Ascending aorta (tissue), 2 donors: ENCODE results near the gene SCN1B. TPM values are rescaled to one million over a fixed set of nuclear protein-coding genes. Genes with fewer than 3 reads are reported as not detected.

ENCODE experiments used
- DNase-seq, 2 donors: peaks; one replicate each; pipeline ENCODE4 v3.0.0-alpha.2; 2019; ENCODE audit warnings: low spot score in 2 of 2
- H3K27ac ChIP-seq, 2 donors: fragments of 200-600 bp; sonication (generic); one replicate each; pipeline ENCODE4 v1.5.1; 2016 to 2017; ENCODE audit warnings: mild to moderate bottlenecking in 1 of 2
- H3K27me3 ChIP-seq: fragments of 200-600 bp; sonication (generic); one replicate; pipeline ENCODE4 v1.5.1; 2017
- H3K36me3 ChIP-seq, 2 donors: fragments of 200-600 bp; sonication (generic); one replicate each; pipeline ENCODE4 v1.5.1; 2016
- H3K4me1 ChIP-seq, 2 donors: fragments of 200-600 bp; sonication (generic); one replicate each; pipeline ENCODE4 v1.5.1; 2016 to 2017; ENCODE audit warnings: mild to moderate bottlenecking in 1 of 2
- H3K4me3 ChIP-seq, 2 donors: fragments of 200-600 bp; sonication (generic); one replicate each; pipeline ENCODE4 v1.5.1; 2016 to 2017; ENCODE audit warnings: mild to moderate bottlenecking in 1 of 2
- H3K9me3 ChIP-seq, 2 donors: fragments of 200-600 bp; sonication (generic); one replicate each; pipeline ENCODE4 v1.5.1; 2016
- intact Hi-C: fragments of 100-400 bp; cut with DNase I; formaldehyde crosslinking; loops from one replicate; pipeline ENCODE4 v1.15.1; 2023
- total RNA-seq: library from RNA; depleted of rRNA; stranded (reverse); fragments of >200 nt; gene quantifications from one replicate; pipeline ENCODE4 v1.1.0, GENCODE V29; 2016
- TF ChIP-seq, protein P1 (sequence below), 3 experiments: fragments of 200-600 bp in 2 of 3; fragments of 450-650 bp in 1 of 3; sonication (generic) in 2 of 3; IDR thresholded peaks; one replicate each; pipeline ENCODE4 v1.5.1; 2016 to 2019; ENCODE audit warnings: antibody characterized with exemption in 3 of 3, mild to moderate bottlenecking in 1 of 3, moderate library complexity in 1 of 3

The SCN1B gene
- total RNA-seq, 1 donor from 2014 or later: 20.8 TPM

GRCh38 chr19:35073941-35074340 is 43.7 kb downstream of the SCN1B start:
- no peak overlapping the region for H3K4me3 ChIP-seq
- peaks cover 0 to 6% of the 10 kb centered on the region in 2 donors for H3K9me3 ChIP-seq
- no peak overlapping the region for H3K27ac ChIP-seq
- intact Hi-C loops: no loop called here
- TF ChIP-seq, protein P1, sequence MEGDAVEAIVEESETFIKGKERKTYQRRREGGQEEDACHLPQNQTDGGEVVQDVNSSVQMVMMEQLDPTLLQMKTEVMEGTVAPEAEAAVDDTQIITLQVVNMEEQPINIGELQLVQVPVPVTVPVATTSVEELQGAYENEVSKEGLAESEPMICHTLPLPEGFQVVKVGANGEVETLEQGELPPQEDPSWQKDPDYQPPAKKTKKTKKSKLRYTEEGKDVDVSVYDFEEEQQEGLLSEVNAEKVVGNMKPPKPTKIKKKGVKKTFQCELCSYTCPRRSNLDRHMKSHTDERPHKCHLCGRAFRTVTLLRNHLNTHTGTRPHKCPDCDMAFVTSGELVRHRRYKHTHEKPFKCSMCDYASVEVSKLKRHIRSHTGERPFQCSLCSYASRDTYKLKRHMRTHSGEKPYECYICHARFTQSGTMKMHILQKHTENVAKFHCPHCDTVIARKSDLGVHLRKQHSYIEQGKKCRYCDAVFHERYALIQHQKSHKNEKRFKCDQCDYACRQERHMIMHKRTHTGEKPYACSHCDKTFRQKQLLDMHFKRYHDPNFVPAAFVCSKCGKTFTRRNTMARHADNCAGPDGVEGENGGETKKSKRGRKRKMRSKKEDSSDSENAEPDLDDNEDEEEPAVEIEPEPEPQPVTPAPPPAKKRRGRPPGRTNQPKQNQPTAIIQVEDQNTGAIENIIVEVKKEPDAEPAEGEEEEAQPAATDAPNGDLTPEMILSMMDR (IDR thresholded peaks at IDR 0.05): no peak
- no peaks in the 10 kb centered on the region for H3K36me3 ChIP-seq
- H3K27me3 ChIP-seq: no peaks in the 10 kb centered on the region
- no peak for DNase-seq
- no peaks in the 10 kb centered on the region for H3K4me1 ChIP-seq

DNA sequence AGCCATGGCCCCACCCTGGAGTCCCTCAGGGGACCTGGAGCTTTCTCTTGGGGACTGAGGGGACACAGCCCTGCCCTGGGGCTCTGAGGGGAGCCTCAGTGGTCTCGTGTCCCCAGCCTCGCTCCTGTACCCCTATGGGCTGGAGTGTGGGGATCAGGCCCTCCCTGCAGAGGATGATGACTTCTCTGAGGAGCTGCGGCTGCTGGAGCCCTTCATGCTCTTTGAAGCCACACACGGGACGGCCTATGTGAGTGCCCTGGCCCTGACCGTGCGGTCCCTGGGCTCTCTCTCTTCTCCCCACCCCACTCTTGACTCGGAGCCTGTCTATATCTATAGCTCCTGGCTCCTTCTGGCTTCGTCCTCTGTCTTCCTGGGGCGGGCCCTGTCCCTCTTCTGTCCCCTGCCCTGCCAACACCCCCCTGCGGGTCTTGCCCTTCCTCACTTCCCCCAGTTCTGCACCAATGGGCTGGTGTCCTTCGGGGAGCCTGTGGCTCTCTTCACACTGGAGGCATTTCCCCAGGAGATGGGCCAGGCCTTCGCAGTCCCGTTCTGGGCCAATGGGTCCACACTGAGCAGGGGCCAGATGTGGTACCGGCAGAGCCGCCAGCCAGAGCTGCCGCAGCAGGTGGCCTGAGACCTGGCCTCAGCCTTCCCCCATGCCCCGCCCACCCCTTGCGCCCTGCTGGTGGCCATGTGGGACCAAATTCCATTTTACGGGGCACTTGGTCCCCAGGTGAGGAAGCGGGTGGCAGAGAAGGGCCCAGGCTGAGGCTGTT is 44.3 kb downstream of the SCN1B start:
- intact Hi-C loops: no loop called here
- Histone ChIP-seq H3K27me3 (no peaks in the 10 kb centered on the region), H3K27ac (no peak overlapping the region), H3K4me3 (no peak overlapping the region), H3K4me1 (no peaks in the 10 kb centered on the region), H3K36me3 (no peaks in the 10 kb centered on the region), H3K9me3 (peaks cover 0 to 6% of the 10 kb centered on the region in 2 donors)
- DNase-seq: no peak
- TF ChIP-seq, protein P1 (IDR thresholded peaks at IDR 0.05): no peak

GRCh38 chr19:35075202-35076025 is 45.1 kb downstream of the SCN1B start:
- TF ChIP-seq, protein P1 (IDR thresholded peaks at IDR 0.05): no peak
- no peaks in the 10 kb centered on the region for H3K4me1 ChIP-seq
- no peaks in the 10 kb centered on the region for H3K27me3 ChIP-seq
- H3K9me3 ChIP-seq: peaks cover 0 to 3% of the 10 kb centered on the region in 2 donors
- no peak overlapping the region for H3K27ac ChIP-seq
- no peaks in the 10 kb centered on the region for H3K36me3 ChIP-seq
- intact Hi-C loops: no loop called here
- no peak overlapping the region for H3K4me3 ChIP-seq
- no peak for DNase-seq

DNA sequence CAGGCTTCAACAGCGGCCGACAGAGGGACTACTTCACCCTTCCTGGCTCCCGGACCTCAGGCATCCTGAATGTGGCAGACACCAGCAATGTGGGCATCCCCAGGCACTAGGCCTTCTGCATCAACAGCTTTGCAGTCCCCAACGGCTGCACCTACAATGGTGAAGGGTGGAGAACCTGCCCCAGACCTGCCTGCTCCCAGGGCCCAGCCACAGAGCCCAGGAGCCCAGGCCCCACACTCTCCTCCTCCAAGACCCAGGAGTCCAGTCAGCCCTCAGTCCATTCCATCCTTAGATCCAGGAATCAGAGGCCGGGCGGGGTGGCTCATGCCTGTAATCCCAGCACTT is 45.7 kb downstream of the SCN1B start:
- intact Hi-C loops: no loop called here
- Histone ChIP-seq H3K9me3 (no peaks in the 10 kb centered on the region), H3K36me3 (no peaks in the 10 kb centered on the region), H3K4me1 (no peaks in the 10 kb centered on the region), H3K4me3 (no peak overlapping the region), H3K27me3 (no peaks in the 10 kb centered on the region), H3K27ac (no peak overlapping the region)
- TF ChIP-seq, protein P1 (IDR thresholded peaks at IDR 0.05): no peak
- DNase-seq: no peak

GRCh38 chr19:35076657-35077056 is 46.4 kb downstream of the SCN1B start:
- Histone ChIP-seq H3K27me3 (no peaks in the 10 kb centered on the region), H3K4me1 (no peaks in the 10 kb centered on the region), H3K9me3 (no peaks in the 10 kb centered on the region), H3K36me3 (no peaks in the 10 kb centered on the region), H3K27ac (no peak overlapping the region), H3K4me3 (no peak overlapping the region)
- DNase-seq: no peak
- TF ChIP-seq, protein P1 (IDR thresholded peaks at IDR 0.05): no peak
- intact Hi-C loops: no loop called here
